Uterus (tissue), 2 donors: ENCODE data around the gene SMAD2.

ENCODE experiments used
- CTCF ChIP-seq, 4 experiments: fragments of 200-600 bp in 2 of 4; fragments of 450-650 bp in 2 of 4; sonication (generic) in 2 of 4; IDR thresholded peaks; one replicate each; pipeline ENCODE4 v1.5.1; 2016 to 2019; ENCODE audit warnings: antibody characterized with exemption in 4 of 4, mild to moderate bottlenecking in 2 of 4, moderate library complexity in 1 of 4
- POLR2A ChIP-seq, 2 donors: fragments of 450-650 bp; IDR thresholded peaks; one replicate each; pipeline ENCODE4 v1.6.1; 2016; ENCODE audit warnings: antibody characterized with exemption in 2 of 2, mild to moderate bottlenecking in 1 of 2, moderate library complexity in 1 of 2

GRCh38 chr18:47978603-47979002, 48.1 kb upstream of the SMAD2 start:
- TF ChIP-seq CTCF (IDR thresholded peaks at IDR 0.05) (no peak), POLR2A (IDR thresholded peaks at IDR 0.05) (no peak)
